Trophoblast cell (in vitro differentiated cells and primary cell): ENCODE results near the gene CPT2.
A peak's percentile ranks its signal among the peaks of the same experiment; 100 is the strongest.

Source experiments
- DNase-seq, 2 donors: peaks; one replicate each; pipeline ENCODE4 v3.0.0-alpha.2; 2016
- H2AFZ ChIP-seq: 2 replicates; pipeline ENCODE4 v1.6.1; 2013; ENCODE audit warnings: low read length, moderate library complexity, mild to moderate bottlenecking; ENCODE audit not compliant: insufficient read depth, poor library complexity
- H2AK5ac ChIP-seq: 2 replicates; pipeline ENCODE4 v1.6.1; 2013; ENCODE audit warnings: mild to moderate bottlenecking, low read length
- H2BK120ac ChIP-seq: 2 replicates; pipeline ENCODE4 v1.6.1; 2013; ENCODE audit warnings: low read length, mild to moderate bottlenecking, moderate library complexity; ENCODE audit not compliant: insufficient read depth, poor library complexity
- H2BK12ac ChIP-seq: 2 replicates; pipeline ENCODE4 v1.6.1; 2013; ENCODE audit warnings: mild to moderate bottlenecking, low read length, moderate library complexity
- H2BK5ac ChIP-seq: 2 replicates; pipeline ENCODE4 v1.6.1; 2013; ENCODE audit warnings: low read length, low read depth, moderate library complexity, mild to moderate bottlenecking; ENCODE audit not compliant: poor library complexity
- H3K14ac ChIP-seq: 2 replicates; pipeline ENCODE4 v1.6.1; 2013; ENCODE audit warnings: mild to moderate bottlenecking, low read length
- H3K18ac ChIP-seq: 2 replicates; pipeline ENCODE4 v1.6.1; 2013; ENCODE audit warnings: mild to moderate bottlenecking, low read length
- H3K23ac ChIP-seq: 2 replicates; pipeline ENCODE4 v1.6.1; 2013; ENCODE audit warnings: low read length
- H3K27ac ChIP-seq: 2 replicates; pipeline ENCODE4 v1.5.1; 2013; ENCODE audit warnings: low read depth, mild to moderate bottlenecking, inconsistent platforms, low read length, moderate library complexity
- H3K27me3 ChIP-seq: 2 replicates; pipeline ENCODE4 v1.6.1; 2013; ENCODE audit warnings: inconsistent platforms, mild to moderate bottlenecking, low read length, moderate library complexity; ENCODE audit not compliant: insufficient read depth
- H3K36me3 ChIP-seq, 2 experiments: 1 replicate in 1 of 2; 2 replicates in 1 of 2; pipeline ENCODE4 v1.6.1; 2013; ENCODE audit warnings: low read length in 2 of 2, mild to moderate bottlenecking in 2 of 2, moderate library complexity in 1 of 2; ENCODE audit not compliant: insufficient read depth in 2 of 2, control insufficient read depth in 1 of 2
- H3K4ac ChIP-seq: 2 replicates; pipeline ENCODE4 v1.6.1; 2013; ENCODE audit warnings: low read depth, mild to moderate bottlenecking, low read length, moderate library complexity
- H3K4me1 ChIP-seq, 2 experiments: 1 replicate in 1 of 2; 2 replicates in 1 of 2; pipeline ENCODE4 v1.6.1; 2013; ENCODE audit warnings: low read length in 2 of 2, mild to moderate bottlenecking in 2 of 2, moderate library complexity in 1 of 2; ENCODE audit not compliant: insufficient read depth in 2 of 2, control insufficient read depth in 1 of 2
- H3K4me2 ChIP-seq: 2 replicates; pipeline ENCODE4 v1.6.1; 2013; ENCODE audit warnings: inconsistent platforms, mild to moderate bottlenecking, low read length, moderate library complexity
- H3K4me3 ChIP-seq: 2 replicates; pipeline ENCODE4 v1.5.1; 2013; ENCODE audit warnings: mild to moderate bottlenecking, low read depth, low read length, inconsistent platforms
- H3K79me1 ChIP-seq: one replicate; pipeline ENCODE4 v1.6.1; 2013; ENCODE audit warnings: low read length
- H3K79me2 ChIP-seq: 2 replicates; pipeline ENCODE4 v1.6.1; 2013; ENCODE audit warnings: low read length, mild to moderate bottlenecking; ENCODE audit not compliant: control insufficient read depth, insufficient read depth, poor library complexity
- H3K9ac ChIP-seq: 2 replicates; pipeline ENCODE4 v1.6.1; 2013; ENCODE audit warnings: mild to moderate bottlenecking, low read length
- H3K9me3 ChIP-seq: 2 replicates; pipeline ENCODE4 v1.6.1; 2013; ENCODE audit warnings: low read depth, mild to moderate bottlenecking, control low read depth, inconsistent platforms, low read length; ENCODE audit not compliant: insufficient read depth
- H4K12ac ChIP-seq: 2 replicates; pipeline ENCODE4 v1.6.1; 2013; ENCODE audit warnings: low read depth, mild to moderate bottlenecking, low read length, moderate library complexity
- H4K8ac ChIP-seq: 2 replicates; pipeline ENCODE4 v1.6.1; 2013; ENCODE audit warnings: low read depth, mild to moderate bottlenecking, low read length, moderate library complexity
- H4K91ac ChIP-seq: one replicate; pipeline ENCODE4 v1.6.1; 2013; ENCODE audit warnings: low read depth, mild to moderate bottlenecking, low read length, moderate library complexity
- WGBS: extraction: QIAGEN DNeasy Blood & Tissue Kit; methylation state at CpG from one replicate; pipeline ENCODE4 v1.1.7; 2013; ENCODE audit warnings: missing lambda C conversion rate; ENCODE audit not compliant: insufficient read length, insufficient coverage; ENCODE audit errors: extremely low coverage; 5-methylcytosine and 5-hydroxymethylcytosine counted together

The CPT2 gene

GRCh38 chr1:53214376-53214940 lies 17.8 kb downstream of the CPT2 start:
- no peak for DNase-seq
- Histone ChIP-seq H3K27ac (no peak overlapping the region), H2BK12ac (no peak overlapping the region), H3K79me2 (no peaks in the 10 kb centered on the region), H3K4me2 (no peak overlapping the region), H3K23ac (no peak overlapping the region), H4K12ac (no peak overlapping the region), H3K9me3 (no peaks in the 10 kb centered on the region), H3K27me3 (no peaks in the 10 kb centered on the region), H3K36me3 (peaks cover 26 to 37% of the 10 kb centered on the region in 2 experiments), H3K79me1 (no peaks in the 10 kb centered on the region), H3K18ac (no peak overlapping the region), H3K4me3 (no peak overlapping the region), H2AFZ (no peak overlapping the region), H4K91ac (no peak overlapping the region), H3K9ac (no peak overlapping the region), H3K4me1 (peaks cover 0 to under 1% of the 10 kb centered on the region in 2 experiments), H3K4ac (no peak overlapping the region), H2AK5ac (no peak overlapping the region), H2BK120ac (no peak overlapping the region), H3K14ac (no peak overlapping the region), H2BK5ac (no peak overlapping the region), H4K8ac (no peak overlapping the region)
- no CpG with 5 or more reads among the region's 5 CpGs for WGBS

GRCh38 chr1:53218201-53218600 lies 21.6 kb downstream of the CPT2 start:
- no peak overlapping the region for H2AK5ac ChIP-seq
- H3K4me1 ChIP-seq: peaks cover 0 to 9% of the 10 kb centered on the region in 2 experiments
- H2AFZ ChIP-seq: no peak overlapping the region
- H3K4me3 ChIP-seq: no peak overlapping the region
- no peak overlapping the region for H3K9ac ChIP-seq
- peaks cover 3% of the 10 kb centered on the region for H3K79me2 ChIP-seq
- no peaks in the 10 kb centered on the region for H3K27me3 ChIP-seq
- no peak overlapping the region for H4K91ac ChIP-seq
- no peak overlapping the region for H3K27ac ChIP-seq
- H4K12ac ChIP-seq: no peak overlapping the region
- no peak overlapping the region for H3K4me2 ChIP-seq
- H3K9me3 ChIP-seq: no peaks in the 10 kb centered on the region
- no peak overlapping the region for H4K8ac ChIP-seq
- no peak overlapping the region for H2BK12ac ChIP-seq
- no peak overlapping the region for H3K14ac ChIP-seq
- no peak overlapping the region for H2BK120ac ChIP-seq
- WGBS: no CpG with 5 or more reads among the region's 7 CpGs
- no peak for DNase-seq
- H3K79me1 ChIP-seq: peaks cover 5% of the 10 kb centered on the region
- no peak overlapping the region for H3K18ac ChIP-seq
- H3K36me3 ChIP-seq: peaks cover 9 to 17% of the 10 kb centered on the region in 2 experiments
- no peak overlapping the region for H2BK5ac ChIP-seq
- H3K4ac ChIP-seq: no peak overlapping the region
- H3K23ac ChIP-seq: no peak overlapping the region

GRCh38 chr1:53219711-53220110 lies 23.1 kb downstream of the CPT2 start:
- Histone ChIP-seq H3K79me2 (peaks cover 3% of the 10 kb centered on the region), H3K9me3 (no peaks in the 10 kb centered on the region), H3K4ac (no peak overlapping the region), H2BK12ac (no peak overlapping the region), H3K4me1 (peaks cover 0 to 9% of the 10 kb centered on the region in 2 experiments), H3K23ac (no peak overlapping the region), H3K4me3 (no peak overlapping the region), H3K4me2 (peak overlapping the region; percentile 78), H2BK120ac (no peak overlapping the region), H3K27me3 (no peaks in the 10 kb centered on the region), H2BK5ac (no peak overlapping the region), H3K14ac (no peak overlapping the region), H4K8ac (peak overlapping the region; percentile 92), H3K27ac (no peak overlapping the region), H3K79me1 (peaks cover 5% of the 10 kb centered on the region), H2AFZ (no peak overlapping the region), H3K18ac (no peak overlapping the region), H2AK5ac (no peak overlapping the region), H3K9ac (no peak overlapping the region), H4K12ac (peak overlapping the region; percentile 64), H4K91ac (no peak overlapping the region), H3K36me3 (peaks cover 4 to 8% of the 10 kb centered on the region in 2 experiments)
- no CpG with 5 or more reads among the region's 8 CpGs for WGBS
- no peak for DNase-seq

GRCh38 chr1:53220171-53220961 lies 23.7 kb downstream of the CPT2 start, which contains the start of gene CZIB:
TSS of gene CZIB (minus strand) at chr1:53220634. CDS start at chr1:53220575, 59 bp downstream.
- Histone ChIP-seq H2AK5ac (peak within 1 kb of the TSS; percentile 90), H3K9me3 (no peaks in the 10 kb centered on the region), H3K23ac (no peak within 1 kb of the TSS), H3K79me1 (peaks cover 5% of the 10 kb centered on the region), H3K27me3 (no peaks in the 10 kb centered on the region), H3K4me1 (peaks cover 0 to 9% of the 10 kb centered on the region in 2 experiments), H4K8ac (peak within 1 kb of the TSS; percentile 99), H3K27ac (peak within 1 kb of the TSS; percentile 98), H3K4ac (peak within 1 kb of the TSS; percentile 64), H4K12ac (peak within 1 kb of the TSS; percentile 94), H3K14ac (peak within 1 kb of the TSS; percentile 99), H4K91ac (peak within 1 kb of the TSS; percentile 96), H3K36me3 (peaks cover 4 to 7% of the 10 kb centered on the region in 2 experiments), H2BK12ac (no peak within 1 kb of the TSS), H2BK120ac (peak within 1 kb of the TSS; percentile 77), H2AFZ (peak within 1 kb of the TSS; percentile 97), H3K9ac (peak within 1 kb of the TSS; percentile 100), H2BK5ac (peak within 1 kb of the TSS; percentile 82), H3K18ac (peak within 1 kb of the TSS; percentile 98), H3K4me3 (peak within 1 kb of the TSS; percentile 97), H3K4me2 (peak within 1 kb of the TSS; percentile 78), H3K79me2 (peaks cover 3% of the 10 kb centered on the region)
- no CpG with 5 or more reads among the region's 61 CpGs for WGBS
- peak; percentile 92 to 96 for DNase-seq
